LoVo (cell line): Measurements from ENCODE around the gene DOK1.
A peak's percentile ranks its signal among the peaks of the same experiment; 100 is the strongest.
"Not testable (repeated sequence)": the region's sequence is repeated elsewhere in the genome, so short reads cannot be mapped to it uniquely, and the experiment has no call there.

ENCODE experiments used
- DNase-seq: peaks from one replicate; pipeline ENCODE4 v3.0.0-alpha.2; 2016; ENCODE audit warnings: low spot score

Gene DOK1

GRCh38 chr2:74548900-74549826 lies 5.4 kb upstream of the DOK1 start:
- peak; percentile 74 for DNase-seq

- no peak for DNase-seq
These were observed 4.3 kb upstream of the DOK1 start for GRCh38 chr2:74550231-74550630.

GRCh38 chr2:74551530-74551929 lies 3.0 kb upstream of the DOK1 start:
- no peak for DNase-seq

GRCh38 chr2:74551942-74552913 lies 2.3 kb upstream of the DOK1 start:
- no peak for DNase-seq

- no peak for DNase-seq
These were observed 1.4 kb upstream of the DOK1 start for GRCh38 chr2:74552914-74553811.

- peak; percentile 42 for DNase-seq
These were observed 456 bp downstream of the DOK1 start for GRCh38 chr2:74554820-74555531.

GRCh38 chr2:74555610-74556103 lies 1.1 kb downstream of the DOK1 start:
- DNase-seq = no peak

GRCh38 chr2:74556159-74556558 lies 1.6 kb downstream of the DOK1 start:
- DNase-seq = no peak

- no peak for DNase-seq
These were observed 2.4 kb downstream of the DOK1 start for GRCh38 chr2:74556831-74557370.

- DNase-seq = no peak
These were observed 4.0 kb downstream of the DOK1 start for GRCh38 chr2:74558284-74559230.

- no peak for DNase-seq
These were observed 5.4 kb downstream of the DOK1 start for GRCh38 chr2:74559912-74560311.

GRCh38 chr2:74560591-74560990 lies 6.1 kb downstream of the DOK1 start:
- no peak for DNase-seq

- DNase-seq = not testable (repeated sequence)
These were observed 6.5 kb downstream of the DOK1 start for GRCh38 chr2:74561022-74561421.

- DNase-seq = no peak
These were observed 7.7 kb downstream of the DOK1 start for GRCh38 chr2:74562126-74562775.

- DNase-seq = no peak
These were observed 9.7 kb downstream of the DOK1 start for GRCh38 chr2:74564222-74564621.

GRCh38 chr2:74566076-74566753 lies 11.7 kb downstream of the DOK1 start:
- no peak for DNase-seq

- no peak for DNase-seq
These were observed 12.2 kb downstream of the DOK1 start for GRCh38 chr2:74566754-74567085.

GRCh38 chr2:74567881-74568280 lies 13.4 kb downstream of the DOK1 start:
- DNase-seq = no peak
